WTC11 (cell line): ENCODE measurements around the gene IZUMO4. TPM values are rescaled to one million over a fixed set of nuclear protein-coding genes. Genes with fewer than 3 reads are reported as not detected.
A peak's percentile ranks its signal among the peaks of the same experiment; 100 is the strongest.

Experiments
- ARID4B ChIP-seq: sonication (generic); formaldehyde crosslinking; IDR thresholded peaks from 2 replicates; pipeline ENCODE4 v1.8.0; 2023; ENCODE audit warnings: missing genetic modification reagents, mild to moderate bottlenecking, borderline replicate concordance
- ATF6 ChIP-seq: sonication (generic); formaldehyde crosslinking; IDR thresholded peaks from 2 replicates; pipeline ENCODE4 v1.8.1; 2023; ENCODE audit warnings: mild to moderate bottlenecking, missing genetic modification reagents
- CREB1 ChIP-seq: sonication (generic); formaldehyde crosslinking; IDR thresholded peaks from 2 replicates; pipeline ENCODE4 v1.8.0; 2023; ENCODE audit warnings: mild to moderate bottlenecking, missing genetic modification reagents
- CREM ChIP-seq: sonication (generic); formaldehyde crosslinking; IDR thresholded peaks from 2 replicates; pipeline ENCODE4 v1.8.1; 2022; ENCODE audit warnings: mild to moderate bottlenecking, missing genetic modification reagents, moderate library complexity
- E2F5 ChIP-seq: sonication (generic); formaldehyde crosslinking; IDR thresholded peaks from 2 replicates; pipeline ENCODE4 v1.8.1; 2022; ENCODE audit warnings: mild to moderate bottlenecking, moderate library complexity, missing genetic modification reagents
- FOXK1 ChIP-seq: sonication (generic); formaldehyde crosslinking; IDR thresholded peaks from 2 replicates; pipeline ENCODE4 v1.8.0; 2022; ENCODE audit warnings: mild to moderate bottlenecking, moderate library complexity, missing genetic modification reagents
- FOXP1 ChIP-seq: sonication (generic); formaldehyde crosslinking; IDR thresholded peaks from 2 replicates; pipeline ENCODE4 v1.8.0; 2022; ENCODE audit warnings: missing genetic modification reagents, mild to moderate bottlenecking, moderate library complexity, borderline replicate concordance
- IRF1 ChIP-seq: sonication (generic); formaldehyde crosslinking; IDR thresholded peaks from 2 replicates; pipeline ENCODE4 v1.8.0; 2023; ENCODE audit warnings: missing genetic modification reagents
- MYBL2 ChIP-seq: sonication (generic); formaldehyde crosslinking; IDR thresholded peaks from 2 replicates; pipeline ENCODE4 v1.8.1; 2023; ENCODE audit warnings: mild to moderate bottlenecking, moderate library complexity, missing genetic modification reagents
- NFYB ChIP-seq: sonication (generic); formaldehyde crosslinking; conservative IDR thresholded peaks from 2 replicates; pipeline ENCODE4 v1.8.0; 2022; ENCODE audit warnings: low read depth, missing genetic modification reagents
- NR2C2 ChIP-seq: sonication (generic); formaldehyde crosslinking; IDR thresholded peaks from 2 replicates; pipeline ENCODE4 v1.8.0; 2022; ENCODE audit warnings: mild to moderate bottlenecking, missing genetic modification reagents
- OVOL2 ChIP-seq: fragments of 250-450 bp; sonication (Bioruptor Pico); IDR thresholded peaks from 2 replicates; pipeline ENCODE4 v1.9.0; 2021; ENCODE audit warnings: mild to moderate bottlenecking, borderline replicate concordance
- SMAD3 ChIP-seq: sonication (generic); formaldehyde crosslinking; IDR thresholded peaks from 2 replicates; pipeline ENCODE4 v1.8.0; 2022; ENCODE audit warnings: missing genetic modification reagents, mild to moderate bottlenecking, borderline replicate concordance
- SP1 ChIP-seq: sonication (generic); formaldehyde crosslinking; conservative IDR thresholded peaks from 2 replicates; pipeline ENCODE4 v1.8.1; 2022; ENCODE audit warnings: missing genetic modification reagents
- STAT6 ChIP-seq: sonication (generic); formaldehyde crosslinking; conservative IDR thresholded peaks from 2 replicates; pipeline ENCODE4 v1.8.1; 2023; ENCODE audit warnings: mild to moderate bottlenecking, low read depth, missing genetic modification reagents, moderate library complexity
- TCF7 ChIP-seq: sonication (generic); formaldehyde crosslinking; IDR thresholded peaks from 2 replicates; pipeline ENCODE4 v1.8.0; 2022; ENCODE audit warnings: mild to moderate bottlenecking, low read depth, missing genetic modification reagents, moderate library complexity
- TEAD1 ChIP-seq: sonication (generic); formaldehyde crosslinking; IDR thresholded peaks from 2 replicates; pipeline ENCODE4 v1.8.0; 2022; ENCODE audit warnings: mild to moderate bottlenecking, missing genetic modification reagents
- ZBTB43 ChIP-seq: sonication (generic); formaldehyde crosslinking; IDR thresholded peaks from 2 replicates; pipeline ENCODE4 v1.8.1; 2023; ENCODE audit warnings: mild to moderate bottlenecking, missing genetic modification reagents
- ZNF121 ChIP-seq: sonication (generic); formaldehyde crosslinking; IDR thresholded peaks from 2 replicates; pipeline ENCODE4 v1.8.0; 2023; ENCODE audit warnings: missing genetic modification reagents
- ZNF138 ChIP-seq: sonication (generic); formaldehyde crosslinking; conservative IDR thresholded peaks from 2 replicates; pipeline ENCODE4 v1.8.1; 2022; ENCODE audit warnings: mild to moderate bottlenecking, moderate library complexity, missing genetic modification reagents
- ZNF512 ChIP-seq: sonication (generic); formaldehyde crosslinking; IDR thresholded peaks from 2 replicates; pipeline ENCODE4 v1.8.1; 2022; ENCODE audit warnings: missing genetic modification reagents, borderline replicate concordance
- ZNF671 ChIP-seq: fragments of 250-450 bp; sonication (Bioruptor Pico); IDR thresholded peaks from 2 replicates; pipeline ENCODE4 v1.8.0; 2021; ENCODE audit warnings: mild to moderate bottlenecking
- ZSCAN18 ChIP-seq: fragments of 250-450 bp; sonication (Bioruptor Pico); IDR thresholded peaks from 2 replicates; pipeline ENCODE4 v2.1.2; 2022; ENCODE audit warnings: mild to moderate bottlenecking, moderate library complexity
- total RNA-seq: library from RNA; stranded (reverse); gene quantifications from 3 replicates; pipeline ENCODE4 v1.2.3, GENCODE V29; 2021

The IZUMO4 gene
- total RNA-seq, 1 experiment from 2014 or later: 1.9 TPM

- TF ChIP-seq ATF6 (CRISPR knock-in tag): no peak
- TF ChIP-seq NFYB (CRISPR knock-in tag): no peak; the same call in 1 of the 2 replicates
- TF ChIP-seq ZBTB43: no peak
- TF ChIP-seq NR2C2 (CRISPR knock-in tag): no peak
- no peak for TF ChIP-seq ZNF138 (CRISPR knock-in tag)
- TF ChIP-seq CREM: no peak; the same call in 1 of the 2 replicates
- TF ChIP-seq FOXP1 (CRISPR knock-in tag): peak; percentile 91
- no peak for TF ChIP-seq OVOL2 (CRISPR knock-in tag)
- TF ChIP-seq ZSCAN18 (CRISPR knock-in tag): no peak
- no peak for TF ChIP-seq STAT6 (CRISPR knock-in tag)
- peak; percentile 44; the same call in 1 of the 2 replicates for TF ChIP-seq MYBL2 (CRISPR knock-in tag)
- TF ChIP-seq ARID4B (CRISPR knock-in tag): peak; percentile 75; the same call in 1 of the 2 replicates
- 0 out of 2 replicates have a peak, but pooled peaks have one; percentile 50 for TF ChIP-seq TEAD1 (CRISPR knock-in tag)
- no peak; the same call in 1 of the 2 replicates for TF ChIP-seq IRF1 (CRISPR knock-in tag)
- 0 out of 2 replicates have a peak, but pooled peaks have one; percentile 32 for TF ChIP-seq CREB1 (CRISPR knock-in tag)
- TF ChIP-seq SP1 (CRISPR knock-in tag): 0 out of 2 replicates have a peak, but pooled peaks have one; percentile 31
- peak; percentile 56; the same call in 1 of the 2 replicates for TF ChIP-seq FOXK1 (CRISPR knock-in tag)
- 0 out of 2 replicates have a peak, but pooled peaks have one; percentile 50 for TF ChIP-seq SMAD3 (CRISPR knock-in tag)
- no peak for TF ChIP-seq ZNF512
- TF ChIP-seq ZNF671: no peak
- TF ChIP-seq ZNF121 (CRISPR knock-in tag): no peak
- TF ChIP-seq TCF7 (CRISPR knock-in tag): peak; percentile 87
- TF ChIP-seq E2F5 (CRISPR knock-in tag): no peak
These were observed 27.1 kb downstream of the IZUMO4 start (continued) for GRCh38 chr19:2123682-2124387.
